HepG2 (cell line): Measurements from ENCODE around the gene ABCB6. TPM values are rescaled to one million over a fixed set of nuclear protein-coding genes. Genes with fewer than 3 reads are reported as not detected.

Source experiments
- FLYWCH1 ChIP-seq: sonication (generic); formaldehyde crosslinking; IDR thresholded peaks from 2 replicates; pipeline ENCODE4 v1.8.1; 2023; ENCODE audit warnings: mild to moderate bottlenecking, missing genetic modification reagents
- FOSL1 ChIP-seq: sonication (generic); formaldehyde crosslinking; IDR thresholded peaks from 2 replicates; pipeline ENCODE4 v1.9.0; 2021; ENCODE audit warnings: missing genetic modification reagents, borderline replicate concordance
- GABPA ChIP-seq, 2 experiments: IDR thresholded peaks; 2 replicates each; pipeline ENCODE4 v1.6.1; 2011 to 2016; ENCODE audit warnings: low read depth in 2 of 2, low read length in 1 of 2, missing biosample characterization in 1 of 2, missing genetic modification characterization in 1 of 2
- GATAD1 ChIP-seq: IDR thresholded peaks from 2 replicates; pipeline ENCODE4 v1.6.1; 2016; ENCODE audit warnings: missing genetic modification reagents, missing compliant biosample characterization
- HDAC1 ChIP-seq: sonication (generic); formaldehyde crosslinking; IDR thresholded peaks from 2 replicates; pipeline ENCODE4 v1.5.1; 2020; ENCODE audit warnings: mild to moderate bottlenecking, missing genetic modification reagents
- HNF4G ChIP-seq, 2 experiments: sonication (generic) in 1 of 2; formaldehyde crosslinking in 1 of 2; IDR thresholded peaks; 2 replicates each; pipeline versions ENCODE4 v1.4.0 to v1.6.1; 2011 to 2020; ENCODE audit warnings: borderline replicate concordance in 2 of 2, low read depth in 2 of 2, mild to moderate bottlenecking in 2 of 2, low read length in 1 of 2, missing genetic modification reagents in 1 of 2, moderate library complexity in 1 of 2
- KDM5B ChIP-seq: sonication (generic); formaldehyde crosslinking; IDR thresholded peaks from 2 replicates; pipeline ENCODE4 v1.4.0; 2020; ENCODE audit warnings: missing genetic modification reagents, mild to moderate bottlenecking, borderline replicate concordance
- KLF13 ChIP-seq: sonication (generic); formaldehyde crosslinking; IDR thresholded peaks from 2 replicates; pipeline ENCODE4 v1.4.0; 2020; ENCODE audit warnings: mild to moderate bottlenecking, missing genetic modification reagents
- REXO4 ChIP-seq: sonication (generic); formaldehyde crosslinking; IDR thresholded peaks from 2 replicates; pipeline ENCODE4 v1.8.0; 2022; ENCODE audit warnings: missing genetic modification reagents, mild to moderate bottlenecking, borderline replicate concordance
- SIN3A ChIP-seq: IDR thresholded peaks from 2 replicates; pipeline ENCODE4 v1.6.1; 2011; ENCODE audit warnings: low read depth, mild to moderate bottlenecking, control low read depth, low read length, borderline replicate concordance
- TBL1XR1 ChIP-seq: fragments of 150-350 bp; IDR thresholded peaks from 2 replicates; pipeline ENCODE4 v1.6.1; 2014; ENCODE audit warnings: borderline replicate concordance, low read length; ENCODE audit not compliant: partially characterized antibody
- TMF1 ChIP-seq: sonication (generic); formaldehyde crosslinking; IDR thresholded peaks from 2 replicates; pipeline ENCODE4 v1.8.1; 2022; ENCODE audit warnings: low read depth, missing genetic modification reagents
- TOPORS ChIP-seq: sonication (generic); formaldehyde crosslinking; IDR thresholded peaks from 2 replicates; pipeline ENCODE4 v1.8.0; 2023; ENCODE audit warnings: mild to moderate bottlenecking, missing genetic modification reagents
- ZFP36 ChIP-seq: fragments of 150-350 bp; IDR thresholded peaks from 2 replicates; pipeline ENCODE4 v1.6.1; 2018; ENCODE audit warnings: borderline replicate concordance, low read length, low read depth; ENCODE audit not compliant: partially characterized antibody
- ZKSCAN1 ChIP-seq: fragments of 150-350 bp; IDR thresholded peaks from 2 replicates; pipeline ENCODE4 v1.6.1; 2014; ENCODE audit warnings: low read length
- ZNF451 ChIP-seq: sonication (generic); formaldehyde crosslinking; IDR thresholded peaks from 2 replicates; pipeline ENCODE4 v1.5.0; 2020; ENCODE audit warnings: mild to moderate bottlenecking, missing genetic modification reagents
- ZNF781 ChIP-seq: sonication (generic); formaldehyde crosslinking; IDR thresholded peaks from 2 replicates; pipeline ENCODE4 v1.5.1; 2020; ENCODE audit warnings: borderline replicate concordance, mild to moderate bottlenecking, missing genetic modification reagents; ENCODE audit errors: not compliant biosample characterization
- ZNF792 ChIP-seq: IDR thresholded peaks from 2 replicates; pipeline ENCODE4 v1.6.1; 2016
- polyA plus RNA-seq, 8 experiments: library from polyadenylated mRNA; depleted of rRNA in 3 of 8; stranded (reverse) in 7 of 8; unstranded in 1 of 8; fragments of >200 nt; fragmentation: Illumina TruSeq in 4 of 8; extraction: Trizol in 4 of 8; gene quantifications; 2 replicates each; pipeline versions ENCODE4 v1.2.1 to v1.2.3, GENCODE V29; 2011 to 2016; ENCODE audit warnings: low read depth in 4 of 8, missing spikeins in 1 of 8, mixed read lengths in 1 of 8; ENCODE audit not compliant: insufficient read depth in 1 of 8
- total RNA-seq, 5 experiments: library from RNA; depleted of rRNA; stranded (reverse); fragments of >200 nt; fragmentation: Illumina TruSeq; extraction: Trizol; gene quantifications; 2 replicates each; pipeline ENCODE4 v1.2.3, GENCODE V29; 2016; ENCODE audit warnings: low read depth in 1 of 5
- TF ChIP-seq, protein P1 (sequence below): sonication (generic); formaldehyde crosslinking; IDR thresholded peaks from 2 replicates; pipeline ENCODE4 v1.5.1; 2020; ENCODE audit warnings: missing genetic modification reagents, mild to moderate bottlenecking, borderline replicate concordance
- TF ChIP-seq, protein P2 (sequence below): sonication (generic); formaldehyde crosslinking; IDR thresholded peaks from 2 replicates; pipeline ENCODE4 v1.5.0; 2020; ENCODE audit warnings: mild to moderate bottlenecking, low read depth, missing genetic modification reagents, borderline replicate concordance
- TF ChIP-seq, protein P3 (sequence below): sonication (generic); formaldehyde crosslinking; IDR thresholded peaks from 2 replicates; pipeline ENCODE4 v1.5.0; 2020; ENCODE audit warnings: missing genetic modification reagents, mild to moderate bottlenecking, borderline replicate concordance
- TF ChIP-seq, protein P4 (sequence below): sonication (generic); formaldehyde crosslinking; IDR thresholded peaks from 2 replicates; pipeline ENCODE4 v1.8.0; 2022; ENCODE audit warnings: mild to moderate bottlenecking, missing genetic modification reagents, moderate library complexity
- TF ChIP-seq, protein P5 (sequence below): sonication (generic); formaldehyde crosslinking; conservative IDR thresholded peaks from 2 replicates; pipeline ENCODE4 v1.4.0; 2020; ENCODE audit warnings: mild to moderate bottlenecking, missing genetic modification reagents, moderate library complexity

Gene ABCB6
- total and polyA plus RNA-seq, 2 of the 13 experiments (the other 11 are each of a cell fraction or from before 2014, with no cell fraction given), result 91.1 to 137 TPM

DNA sequence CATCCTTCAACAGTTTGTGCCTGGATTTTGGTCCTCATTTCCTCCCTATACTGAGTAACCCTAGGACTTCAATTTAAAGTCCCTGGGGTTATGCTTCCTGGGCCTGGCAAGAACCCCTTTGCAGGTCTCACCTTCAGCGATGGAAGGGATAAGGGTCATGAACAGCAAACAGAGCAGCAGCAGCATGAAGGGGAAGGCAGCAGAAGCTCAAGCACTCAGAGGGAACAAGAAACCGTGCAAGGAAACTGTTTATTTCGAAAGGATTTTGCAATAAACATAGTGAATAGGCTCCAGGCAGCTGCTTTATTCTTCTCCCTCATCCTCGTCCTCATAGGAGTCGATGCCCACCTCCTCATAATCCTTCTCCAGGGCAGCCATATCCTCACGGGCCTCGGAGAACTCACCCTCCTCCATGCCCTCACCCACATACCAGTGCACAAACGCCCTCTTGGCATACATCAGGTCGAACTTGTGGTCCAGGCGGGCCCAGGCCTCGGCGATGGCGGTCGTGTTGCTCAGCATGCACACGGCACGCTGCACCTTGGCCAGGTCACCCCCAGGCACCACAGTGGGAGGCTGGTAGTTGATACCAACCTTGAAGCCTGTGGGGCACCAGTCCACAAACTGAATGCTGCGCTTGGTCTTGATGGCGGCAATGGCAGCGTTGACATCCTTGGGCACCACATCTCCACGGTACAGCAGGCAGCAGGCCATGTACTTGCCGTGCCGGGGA is 31.5 kb upstream of the ABCB6 start (continued):
- TF ChIP-seq, protein P1, sequence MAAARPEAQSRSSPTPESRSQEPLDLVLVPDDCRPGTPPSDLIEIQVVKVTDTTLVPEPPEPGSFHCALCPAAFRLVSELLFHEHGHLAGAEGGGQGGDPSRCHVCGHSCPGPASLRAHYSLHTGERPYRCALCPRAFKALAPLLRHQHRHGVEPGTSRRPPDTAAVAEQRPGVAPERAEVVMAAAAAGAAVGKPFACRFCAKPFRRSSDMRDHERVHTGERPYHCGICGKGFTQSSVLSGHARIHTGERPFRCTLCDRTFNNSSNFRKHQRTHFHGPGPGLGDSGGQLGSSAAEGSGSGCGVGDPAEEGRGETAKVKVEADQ (CRISPR knock-in tag), result no peak
- no peak for TF ChIP-seq ZKSCAN1
- no peak for TF ChIP-seq ZNF792 (CRISPR knock-in tag)
- TF ChIP-seq HDAC1 (CRISPR knock-in tag), result no peak
- TF ChIP-seq HNF4G (IDR thresholded peaks at IDR 0.05; ENCODE audit: borderline replicate concordance, low read depth, low read length), result no peak
- peak; percentile 42; the same call in 1 of the 2 replicates for TF ChIP-seq HNF4G (CRISPR knock-in tag; IDR thresholded peaks at IDR 0.05; ENCODE audit: borderline replicate concordance, low read depth)
- TF ChIP-seq TBL1XR1, result no peak
- TF ChIP-seq REXO4, result no peak
- TF ChIP-seq KLF13 (CRISPR knock-in tag), result peak; percentile 85; the same call in 1 of the 2 replicates
- TF ChIP-seq ZFP36, result no peak
- no peak for TF ChIP-seq ZNF781 (CRISPR knock-in tag)
- no peak for TF ChIP-seq SIN3A
- TF ChIP-seq, protein P2, sequence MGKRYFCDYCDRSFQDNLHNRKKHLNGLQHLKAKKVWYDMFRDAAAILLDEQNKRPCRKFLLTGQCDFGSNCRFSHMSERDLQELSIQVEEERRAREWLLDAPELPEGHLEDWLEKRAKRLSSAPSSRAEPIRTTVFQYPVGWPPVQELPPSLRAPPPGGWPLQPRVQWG (CRISPR knock-in tag), result no peak
- TF ChIP-seq TMF1, result no peak
- TF ChIP-seq GATAD1 (CRISPR knock-in tag), result no peak
- TF ChIP-seq TOPORS (CRISPR knock-in tag), result no peak
- TF ChIP-seq FLYWCH1, result no peak
- TF ChIP-seq, protein P3, sequence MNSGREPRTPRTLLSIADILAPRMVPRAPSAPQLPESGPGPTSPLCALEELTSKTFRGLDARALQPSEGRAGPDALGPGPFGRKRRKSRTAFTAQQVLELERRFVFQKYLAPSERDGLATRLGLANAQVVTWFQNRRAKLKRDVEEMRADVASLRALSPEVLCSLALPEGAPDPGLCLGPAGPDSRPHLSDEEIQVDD (CRISPR knock-in tag), result no peak
- no peak for TF ChIP-seq FOSL1 (CRISPR knock-in tag)
- TF ChIP-seq, protein P4, sequence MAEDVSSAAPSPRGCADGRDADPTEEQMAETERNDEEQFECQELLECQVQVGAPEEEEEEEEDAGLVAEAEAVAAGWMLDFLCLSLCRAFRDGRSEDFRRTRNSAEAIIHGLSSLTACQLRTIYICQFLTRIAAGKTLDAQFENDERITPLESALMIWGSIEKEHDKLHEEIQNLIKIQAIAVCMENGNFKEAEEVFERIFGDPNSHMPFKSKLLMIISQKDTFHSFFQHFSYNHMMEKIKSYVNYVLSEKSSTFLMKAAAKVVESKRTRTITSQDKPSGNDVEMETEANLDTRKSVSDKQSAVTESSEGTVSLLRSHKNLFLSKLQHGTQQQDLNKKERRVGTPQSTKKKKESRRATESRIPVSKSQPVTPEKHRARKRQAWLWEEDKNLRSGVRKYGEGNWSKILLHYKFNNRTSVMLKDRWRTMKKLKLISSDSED (CRISPR knock-in tag), result no peak
- TF ChIP-seq, protein P5, sequence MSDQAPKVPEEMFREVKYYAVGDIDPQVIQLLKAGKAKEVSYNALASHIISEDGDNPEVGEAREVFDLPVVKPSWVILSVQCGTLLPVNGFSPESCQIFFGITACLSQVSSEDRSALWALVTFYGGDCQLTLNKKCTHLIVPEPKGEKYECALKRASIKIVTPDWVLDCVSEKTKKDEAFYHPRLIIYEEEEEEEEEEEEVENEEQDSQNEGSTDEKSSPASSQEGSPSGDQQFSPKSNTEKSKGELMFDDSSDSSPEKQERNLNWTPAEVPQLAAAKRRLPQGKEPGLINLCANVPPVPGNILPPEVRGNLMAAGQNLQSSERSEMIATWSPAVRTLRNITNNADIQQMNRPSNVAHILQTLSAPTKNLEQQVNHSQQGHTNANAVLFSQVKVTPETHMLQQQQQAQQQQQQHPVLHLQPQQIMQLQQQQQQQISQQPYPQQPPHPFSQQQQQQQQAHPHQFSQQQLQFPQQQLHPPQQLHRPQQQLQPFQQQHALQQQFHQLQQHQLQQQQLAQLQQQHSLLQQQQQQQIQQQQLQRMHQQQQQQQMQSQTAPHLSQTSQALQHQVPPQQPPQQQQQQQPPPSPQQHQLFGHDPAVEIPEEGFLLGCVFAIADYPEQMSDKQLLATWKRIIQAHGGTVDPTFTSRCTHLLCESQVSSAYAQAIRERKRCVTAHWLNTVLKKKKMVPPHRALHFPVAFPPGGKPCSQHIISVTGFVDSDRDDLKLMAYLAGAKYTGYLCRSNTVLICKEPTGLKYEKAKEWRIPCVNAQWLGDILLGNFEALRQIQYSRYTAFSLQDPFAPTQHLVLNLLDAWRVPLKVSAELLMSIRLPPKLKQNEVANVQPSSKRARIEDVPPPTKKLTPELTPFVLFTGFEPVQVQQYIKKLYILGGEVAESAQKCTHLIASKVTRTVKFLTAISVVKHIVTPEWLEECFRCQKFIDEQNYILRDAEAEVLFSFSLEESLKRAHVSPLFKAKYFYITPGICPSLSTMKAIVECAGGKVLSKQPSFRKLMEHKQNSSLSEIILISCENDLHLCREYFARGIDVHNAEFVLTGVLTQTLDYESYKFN (CRISPR knock-in tag), result no peak
- TF ChIP-seq KDM5B (CRISPR knock-in tag), result no peak
- TF ChIP-seq GABPA (IDR thresholded peaks at IDR 0.05; ENCODE audit: low read depth, low read length), result no peak
- TF ChIP-seq GABPA (CRISPR knock-in tag; IDR thresholded peaks at IDR 0.05; ENCODE audit: low read depth), result no peak
- 0 out of 2 replicates have a peak, but pooled peaks have one; percentile 16 for TF ChIP-seq ZNF451 (CRISPR knock-in tag)
